ENCODE results near the gene IL3.
A peak's percentile ranks its signal among the peaks of the same experiment; 100 is the strongest.
"Not testable (repeated sequence)": the region's sequence is repeated elsewhere in the genome, so short reads cannot be mapped to it uniquely, and the experiment has no call there.

The IL3 gene

GRCh38 chr5:132095424-132095972 lies 35.0 kb downstream of the IL3 start:
- no peak for DNase-seq (ENCODE audit: low read depth)

GRCh38 chr5:132096904-132097303 lies 36.4 kb downstream of the IL3 start:
- DNase-seq (ENCODE audit: low read depth): no peak

GRCh38 chr5:132098151-132098594 lies 37.7 kb downstream of the IL3 start:
- DNase-seq (ENCODE audit: low read depth): no peak

GRCh38 chr5:132098621-132099020 lies 38.2 kb downstream of the IL3 start:
- no peak for DNase-seq (ENCODE audit: low read depth)

- no peak for DNase-seq (ENCODE audit: low read depth)
These were observed 38.8 kb downstream of the IL3 start for GRCh38 chr5:132099076-132099748.

GRCh38 chr5:132099905-132100304 lies 39.5 kb downstream of the IL3 start:
- no peak for DNase-seq (ENCODE audit: low read depth)

- no peak for DNase-seq (ENCODE audit: low read depth)
These were observed 40.3 kb downstream of the IL3 start for GRCh38 chr5:132100672-132101261.

- DNase-seq (ENCODE audit: low read depth): no peak
These were observed 41.0 kb downstream of the IL3 start for GRCh38 chr5:132101385-132101880.

GRCh38 chr5:132102101-132102701 lies 41.7 kb downstream of the IL3 start:
- no peak for DNase-seq (ENCODE audit: low read depth)

GRCh38 chr5:132102944-132103331 lies 42.5 kb downstream of the IL3 start:
- DNase-seq (ENCODE audit: low read depth): no peak

GRCh38 chr5:132103332-132103951 lies 43.0 kb downstream of the IL3 start:
- DNase-seq (ENCODE audit: low read depth): peak; percentile 96

GRCh38 chr5:132103969-132104391 lies 43.5 kb downstream of the IL3 start:
- no peak for DNase-seq (ENCODE audit: low read depth)

- DNase-seq (ENCODE audit: low read depth): no peak
These were observed 44.1 kb downstream of the IL3 start for GRCh38 chr5:132104556-132104955.

- no peak for DNase-seq (ENCODE audit: low read depth)
These were observed 45.2 kb downstream of the IL3 start for GRCh38 chr5:132105688-132106087.

GRCh38 chr5:132108495-132108894 lies 48.0 kb downstream of the IL3 start:
- not testable (repeated sequence) for DNase-seq (ENCODE audit: low read depth)

- DNase-seq (ENCODE audit: low read depth): not testable (repeated sequence)
These were observed 48.5 kb downstream of the IL3 start for GRCh38 chr5:132108957-132109356.

GRCh38 chr5:132109494-132110053 lies 49.1 kb downstream of the IL3 start:
- no peak for DNase-seq (ENCODE audit: low read depth)

GRCh38 chr5:132110195-132110594 lies 49.7 kb downstream of the IL3 start:
- DNase-seq (ENCODE audit: low read depth): no peak

GRCh38 chr5:132110930-132111329 lies 50.5 kb downstream of the IL3 start:
- no peak for DNase-seq (ENCODE audit: low read depth)

GRCh38 chr5:132112111-132112510 lies 51.7 kb downstream of the IL3 start:
- DNase-seq (ENCODE audit: low read depth): no peak

All from HS-5 (cell line).